H9 (cell line): ENCODE data around the gene ZBED1. TPM values are rescaled to one million over a fixed set of nuclear protein-coding genes. Genes with fewer than 3 reads are reported as not detected.

Source experiments
- DNase-seq: peaks from one replicate; pipeline ENCODE4 v3.0.0-alpha.2; 2017
- H2AFZ ChIP-seq: one replicate; pipeline ENCODE4 v1.6.1; 2013; ENCODE audit warnings: mild to moderate bottlenecking, low read length, control low read depth, moderate library complexity
- H2AK5ac ChIP-seq: 2 replicates; pipeline ENCODE4 v1.6.1; 2013; ENCODE audit warnings: low read length, control low read depth, mixed read lengths; ENCODE audit not compliant: insufficient read length
- H2BK120ac ChIP-seq: one replicate; pipeline ENCODE4 v1.6.1; 2013; ENCODE audit warnings: low read depth, mild to moderate bottlenecking, low read length, control low read depth, inconsistent platforms; ENCODE audit not compliant: poor library complexity, severe bottlenecking
- H2BK12ac ChIP-seq: 2 replicates; pipeline ENCODE4 v1.6.1; 2013; ENCODE audit warnings: low read length, control low read depth, mixed read lengths, low read depth; ENCODE audit not compliant: insufficient read length
- H2BK15ac ChIP-seq: 2 replicates; pipeline ENCODE4 v1.6.1; 2013; ENCODE audit warnings: low read depth, low read length, control low read depth
- H2BK20ac ChIP-seq: one replicate; pipeline ENCODE4 v1.6.1; 2013; ENCODE audit warnings: low read depth, mild to moderate bottlenecking, low read length, control low read depth, inconsistent platforms; ENCODE audit not compliant: poor library complexity, severe bottlenecking
- H2BK5ac ChIP-seq: 2 replicates; pipeline ENCODE4 v1.6.1; 2013; ENCODE audit warnings: low read length, control low read depth, mixed read lengths; ENCODE audit not compliant: insufficient read length
- H3K14ac ChIP-seq: 2 replicates; pipeline ENCODE4 v1.6.1; 2013; ENCODE audit warnings: low read length, control low read depth; ENCODE audit not compliant: insufficient read depth
- H3K18ac ChIP-seq: 2 replicates; pipeline ENCODE4 v1.6.1; 2013; ENCODE audit warnings: low read depth, mild to moderate bottlenecking, mixed read lengths, low read length, control low read depth; ENCODE audit not compliant: insufficient read length
- H3K23ac ChIP-seq: 2 replicates; pipeline ENCODE4 v1.6.1; 2013; ENCODE audit warnings: low read length, control low read depth, mixed read lengths, low read depth; ENCODE audit not compliant: insufficient read length
- H3K23me2 ChIP-seq: 2 replicates; pipeline ENCODE4 v1.6.1; 2013; ENCODE audit warnings: low read depth, mild to moderate bottlenecking, mixed read lengths, low read length, control low read depth; ENCODE audit not compliant: insufficient read length, poor library complexity, severe bottlenecking
- H3K27ac ChIP-seq: 2 replicates; pipeline ENCODE4 v1.5.1; 2013; ENCODE audit warnings: low read length, control low read depth, mixed read lengths, low read depth; ENCODE audit not compliant: insufficient read length
- H3K27me3 ChIP-seq: 2 replicates; pipeline ENCODE4 v1.6.1; 2013; ENCODE audit warnings: low read length, control low read depth, inconsistent platforms; ENCODE audit not compliant: insufficient read depth
- H3K4ac ChIP-seq: 2 replicates; pipeline ENCODE4 v1.6.1; 2013; ENCODE audit warnings: low read depth, mild to moderate bottlenecking, control low read depth, inconsistent platforms, low read length, moderate library complexity
- H3K4me1 ChIP-seq: 2 replicates; pipeline ENCODE4 v1.6.1; 2013; ENCODE audit warnings: low read length, control low read depth, inconsistent platforms; ENCODE audit not compliant: insufficient read depth
- H3K4me2 ChIP-seq: 2 replicates; pipeline ENCODE4 v1.6.1; 2013; ENCODE audit warnings: low read length, control low read depth, mixed read lengths; ENCODE audit not compliant: insufficient read length, insufficient read depth
- H3K56ac ChIP-seq: 2 replicates; pipeline ENCODE4 v1.6.1; 2013; ENCODE audit warnings: low read depth, mild to moderate bottlenecking, mixed read lengths, low read length, control low read depth; ENCODE audit not compliant: insufficient read length
- H3K79me1 ChIP-seq: 2 replicates; pipeline ENCODE4 v1.6.1; 2013; ENCODE audit warnings: low read depth, mild to moderate bottlenecking, moderate library complexity, low read length, control low read depth, inconsistent platforms; ENCODE audit not compliant: insufficient read depth, poor library complexity, severe bottlenecking
- H3K79me2 ChIP-seq: 2 replicates; pipeline ENCODE4 v1.6.1; 2013; ENCODE audit warnings: low read length, control low read depth, inconsistent platforms; ENCODE audit not compliant: insufficient read depth
- H3K9ac ChIP-seq: 2 replicates; pipeline ENCODE4 v1.6.1; 2013; ENCODE audit warnings: low read length, control low read depth, mixed read lengths; ENCODE audit not compliant: insufficient read length; ENCODE audit errors: extremely low read depth
- H3K9me3 ChIP-seq: one replicate; pipeline ENCODE4 v1.6.1; 2013; ENCODE audit warnings: low read depth, low read length, inconsistent platforms; ENCODE audit not compliant: control insufficient read depth
- H3T11ph ChIP-seq: one replicate; pipeline ENCODE4 v1.6.1; 2013; ENCODE audit warnings: mild to moderate bottlenecking, low read length, control low read depth, inconsistent platforms
- H4K20me1 ChIP-seq: one replicate; pipeline ENCODE4 v1.6.1; 2013; ENCODE audit not compliant: control insufficient read depth, insufficient read length, insufficient read depth
- H4K5ac ChIP-seq: 2 replicates; pipeline ENCODE4 v1.6.1; 2013; ENCODE audit warnings: low read depth, mild to moderate bottlenecking, mixed read lengths, low read length, control low read depth; ENCODE audit not compliant: insufficient read length
- H4K8ac ChIP-seq: replicated peaks from 2 replicates; pipeline ENCODE4 v1.6.1; 2013; ENCODE audit warnings: low read length, control low read depth, mixed read lengths, low read depth; ENCODE audit not compliant: insufficient read length
- H4K91ac ChIP-seq: 2 replicates; pipeline ENCODE4 v1.6.1; 2013; ENCODE audit warnings: low read depth, mild to moderate bottlenecking, moderate library complexity, mixed read lengths, low read length, control low read depth; ENCODE audit not compliant: insufficient read length
- H3K27ac Mint-ChIP-seq, 3 experiments: 2 replicates in 2 of 3; 3 replicates in 1 of 3; pipeline ENCODE4 v1.8.0; 2020 to 2021; ENCODE audit warnings: mixed read lengths in 3 of 3, mild to moderate bottlenecking in 1 of 3, moderate library complexity in 1 of 3
- H3K27me3 Mint-ChIP-seq: 2 replicates; pipeline ENCODE4 v1.8.0; 2021; ENCODE audit warnings: low read depth, mild to moderate bottlenecking, moderate library complexity, mixed read lengths
- H3K36me3 Mint-ChIP-seq, 3 experiments: 2 replicates in 2 of 3; 3 replicates in 1 of 3; pipeline ENCODE4 v1.8.0; 2020 to 2021; ENCODE audit warnings: low read depth in 3 of 3, mixed read lengths in 3 of 3; ENCODE audit not compliant: insufficient read depth in 1 of 3
- H3K4me1 Mint-ChIP-seq, 2 experiments: 2 replicates each; pipeline ENCODE4 v1.8.0; 2020; ENCODE audit warnings: mixed read lengths in 2 of 2
- H3K4me3 Mint-ChIP-seq, 2 experiments: 2 replicates in 1 of 2; 3 replicates in 1 of 2; pipeline ENCODE4 v1.8.0; 2020 to 2021; ENCODE audit warnings: mild to moderate bottlenecking in 2 of 2, mixed read lengths in 2 of 2, moderate library complexity in 1 of 2
- H3K9me3 Mint-ChIP-seq, 2 experiments: 2 replicates in 1 of 2; 3 replicates in 1 of 2; pipeline ENCODE4 v1.8.0; 2020; ENCODE audit warnings: mild to moderate bottlenecking in 2 of 2, mixed read lengths in 2 of 2, moderate library complexity in 1 of 2
- WGBS: extraction: QIAGEN DNeasy Blood & Tissue Kit; methylation state at CpG from one replicate; pipeline ENCODE4 v1.1.7; 2013; ENCODE audit warnings: missing lambda C conversion rate, low lambda C conversion rate, mixed read lengths; ENCODE audit not compliant: insufficient read length; ENCODE audit errors: extremely low coverage; 5-methylcytosine and 5-hydroxymethylcytosine counted together
- total RNA-seq: library from RNA; stranded (reverse); gene quantifications from 2 replicates; pipeline ENCODE4 v1.2.1, GENCODE V29; 2021
- TF ChIP-seq, protein P1 (sequence below): fragments of 200-600 bp; sonication (generic); conservative IDR thresholded peaks from 3 replicates; pipeline ENCODE4 v1.8.0; 2021; ENCODE audit warnings: antibody characterized with exemption, mild to moderate bottlenecking

Gene ZBED1
- total RNA-seq, 1 experiment from 2014 or later: 61.1 TPM

- no peak overlapping the region for H3K18ac ChIP-seq
- no peak overlapping the region for H2AK5ac ChIP-seq
- TF ChIP-seq, protein P1, sequence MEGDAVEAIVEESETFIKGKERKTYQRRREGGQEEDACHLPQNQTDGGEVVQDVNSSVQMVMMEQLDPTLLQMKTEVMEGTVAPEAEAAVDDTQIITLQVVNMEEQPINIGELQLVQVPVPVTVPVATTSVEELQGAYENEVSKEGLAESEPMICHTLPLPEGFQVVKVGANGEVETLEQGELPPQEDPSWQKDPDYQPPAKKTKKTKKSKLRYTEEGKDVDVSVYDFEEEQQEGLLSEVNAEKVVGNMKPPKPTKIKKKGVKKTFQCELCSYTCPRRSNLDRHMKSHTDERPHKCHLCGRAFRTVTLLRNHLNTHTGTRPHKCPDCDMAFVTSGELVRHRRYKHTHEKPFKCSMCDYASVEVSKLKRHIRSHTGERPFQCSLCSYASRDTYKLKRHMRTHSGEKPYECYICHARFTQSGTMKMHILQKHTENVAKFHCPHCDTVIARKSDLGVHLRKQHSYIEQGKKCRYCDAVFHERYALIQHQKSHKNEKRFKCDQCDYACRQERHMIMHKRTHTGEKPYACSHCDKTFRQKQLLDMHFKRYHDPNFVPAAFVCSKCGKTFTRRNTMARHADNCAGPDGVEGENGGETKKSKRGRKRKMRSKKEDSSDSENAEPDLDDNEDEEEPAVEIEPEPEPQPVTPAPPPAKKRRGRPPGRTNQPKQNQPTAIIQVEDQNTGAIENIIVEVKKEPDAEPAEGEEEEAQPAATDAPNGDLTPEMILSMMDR: no peak
- no peak overlapping the region for H3K4me3 Mint-ChIP-seq
- no peak overlapping the region for H3K56ac ChIP-seq
- H3K4me1 Mint-ChIP-seq: peaks cover 19 to 26% of the 10 kb centered on the region in 2 experiments
- H2BK15ac ChIP-seq: no peak overlapping the region
- no peak for DNase-seq
- H3K23ac ChIP-seq: no peak overlapping the region
- H3K27me3 ChIP-seq: no peaks in the 10 kb centered on the region
- no peaks in the 10 kb centered on the region for H3K9me3 ChIP-seq
- H3K4ac ChIP-seq: no peak overlapping the region
- H3K9ac ChIP-seq: no peak overlapping the region
- no peak overlapping the region for H3T11ph ChIP-seq
- no peak overlapping the region for H3K27ac ChIP-seq
- H4K8ac ChIP-seq: no peak overlapping the region
- H4K91ac ChIP-seq: no peak overlapping the region
- no peaks in the 10 kb centered on the region; the same call in 1 of the 2 replicates for H3K79me2 ChIP-seq
- peaks cover 10 to 14% of the 10 kb centered on the region in 2 experiments for H3K9me3 Mint-ChIP-seq
- no peak overlapping the region for H3K27ac Mint-ChIP-seq
- no CpG with 5 or more reads among the region's 14 CpGs for WGBS
- H3K23me2 ChIP-seq: no peaks in the 10 kb centered on the region
- H3K27me3 Mint-ChIP-seq: no peaks in the 10 kb centered on the region
- H2BK5ac ChIP-seq: no peak overlapping the region
- H2BK120ac ChIP-seq: no peak overlapping the region
- H2BK20ac ChIP-seq: no peak overlapping the region
- no peak overlapping the region for H4K5ac ChIP-seq
- peaks cover 3% of the 10 kb centered on the region for H3K79me1 ChIP-seq
- H3K4me2 ChIP-seq: no peak overlapping the region
- H3K14ac ChIP-seq: no peak overlapping the region
- H2AFZ ChIP-seq: no peak overlapping the region
- H3K4me1 ChIP-seq: no peaks in the 10 kb centered on the region
- peaks cover 21 to 36% (median 22%) of the 10 kb centered on the region in 3 experiments for H3K36me3 Mint-ChIP-seq
- H2BK12ac ChIP-seq: no peak overlapping the region
- no peaks in the 10 kb centered on the region for H4K20me1 ChIP-seq
Observed at GRCh38 chrX:2446815-2447214, 54.0 kb downstream of the ZBED1 start.
